ENCODE measurements around the gene RPS6KA5.

RPS6KA5 gene

GRCh38 chr14:90807060-90807459, 253.4 kb downstream of the RPS6KA5 start:
- DNase-seq (ENCODE audit: low read depth in 2 of 2) = no peak

GRCh38 chr14:90805662-90806540, 254.5 kb downstream of the RPS6KA5 start:
- no peak for DNase-seq (ENCODE audit: low read depth in 2 of 2)

- no peak for DNase-seq (ENCODE audit: low read depth in 2 of 2)
Measured at GRCh38 chr14:90805084-90805391, 255.4 kb downstream of the RPS6KA5 start.

DNA sequence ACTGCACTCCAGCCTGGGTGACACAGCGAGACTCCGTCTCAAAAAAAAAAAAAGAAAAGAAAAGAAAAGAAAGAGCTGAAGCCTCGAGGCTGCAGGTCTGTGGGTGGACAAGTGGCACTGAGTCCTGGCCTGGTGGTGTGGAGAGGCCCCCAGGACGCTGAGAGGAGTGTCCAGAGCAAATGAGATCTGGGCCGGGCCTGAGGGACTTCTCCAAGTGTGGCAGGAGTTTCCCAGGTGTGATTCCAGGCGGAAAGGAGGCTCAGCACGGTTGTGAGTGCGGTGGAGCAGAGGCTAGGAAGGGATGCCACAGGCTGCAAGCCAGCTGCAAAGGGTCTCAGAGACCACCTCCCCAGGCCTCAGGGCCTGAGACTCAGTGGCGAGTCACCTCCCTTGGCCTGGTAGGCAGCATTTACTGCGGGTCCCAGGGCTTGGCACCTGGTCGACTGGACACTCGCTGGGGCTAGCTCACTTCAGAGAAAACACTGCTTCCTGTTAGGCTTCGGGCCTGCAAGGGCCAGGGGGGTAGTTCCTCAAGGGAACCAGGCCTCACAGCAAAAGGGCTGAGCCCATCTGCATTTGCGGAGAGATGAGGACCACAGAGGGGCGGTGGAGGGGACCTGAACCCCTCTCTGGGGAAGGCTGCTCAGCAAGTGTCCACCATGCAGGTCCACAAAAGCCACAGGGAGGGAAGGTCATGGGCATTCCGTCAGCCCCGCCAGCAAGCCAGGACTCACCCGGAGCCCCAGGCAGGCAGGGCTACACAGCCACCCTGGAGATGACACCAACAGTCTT, 256.0 kb downstream of the RPS6KA5 start:
- no peak for DNase-seq (ENCODE audit: low read depth in 2 of 2)

- no peak for DNase-seq (ENCODE audit: low read depth in 2 of 2)
Measured at GRCh38 chr14:90803249-90803648, 257.2 kb downstream of the RPS6KA5 start.

DNA sequence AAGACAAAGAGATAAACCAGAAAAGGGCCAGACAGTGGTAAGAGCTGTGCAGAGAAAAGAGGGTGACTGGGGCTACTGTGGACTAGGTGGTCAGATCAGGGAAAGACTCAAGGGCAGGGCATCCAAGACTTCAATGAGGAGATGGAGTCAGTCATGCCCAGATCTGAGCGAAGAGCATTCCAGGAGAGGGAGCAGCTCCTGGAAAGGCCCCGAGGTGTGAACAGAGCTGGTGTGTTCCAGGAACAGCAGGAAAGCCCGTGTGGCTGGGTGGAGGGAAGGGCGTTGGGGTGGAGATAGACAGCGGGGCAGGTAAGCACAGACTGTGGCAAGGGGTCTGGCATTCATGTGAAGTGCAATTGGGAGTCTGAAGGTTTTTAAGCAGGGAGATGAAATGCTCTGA, 261.0 kb downstream of the RPS6KA5 start:
- DNase-seq (ENCODE audit: low read depth in 2 of 2) = no peak

GRCh38 chr14:90797919-90798318, 262.5 kb downstream of the RPS6KA5 start:
- no peak for DNase-seq (ENCODE audit: low read depth in 2 of 2)

All from stimulated activated CD8-positive, alpha-beta memory T cell treated with anti-CD3 and anti-CD28 coated beads, Interleukin-15, amount 100 ng/mL, for 4 hours (primary cell).